Measurements from ENCODE around the gene EIF4H. TPM values are rescaled to one million over a fixed set of nuclear protein-coding genes. Genes with fewer than 3 reads are reported as not detected.

EIF4H gene
- 100 to 1,000 TPM; 240 to 264 TPM for total RNA-seq

DNA sequence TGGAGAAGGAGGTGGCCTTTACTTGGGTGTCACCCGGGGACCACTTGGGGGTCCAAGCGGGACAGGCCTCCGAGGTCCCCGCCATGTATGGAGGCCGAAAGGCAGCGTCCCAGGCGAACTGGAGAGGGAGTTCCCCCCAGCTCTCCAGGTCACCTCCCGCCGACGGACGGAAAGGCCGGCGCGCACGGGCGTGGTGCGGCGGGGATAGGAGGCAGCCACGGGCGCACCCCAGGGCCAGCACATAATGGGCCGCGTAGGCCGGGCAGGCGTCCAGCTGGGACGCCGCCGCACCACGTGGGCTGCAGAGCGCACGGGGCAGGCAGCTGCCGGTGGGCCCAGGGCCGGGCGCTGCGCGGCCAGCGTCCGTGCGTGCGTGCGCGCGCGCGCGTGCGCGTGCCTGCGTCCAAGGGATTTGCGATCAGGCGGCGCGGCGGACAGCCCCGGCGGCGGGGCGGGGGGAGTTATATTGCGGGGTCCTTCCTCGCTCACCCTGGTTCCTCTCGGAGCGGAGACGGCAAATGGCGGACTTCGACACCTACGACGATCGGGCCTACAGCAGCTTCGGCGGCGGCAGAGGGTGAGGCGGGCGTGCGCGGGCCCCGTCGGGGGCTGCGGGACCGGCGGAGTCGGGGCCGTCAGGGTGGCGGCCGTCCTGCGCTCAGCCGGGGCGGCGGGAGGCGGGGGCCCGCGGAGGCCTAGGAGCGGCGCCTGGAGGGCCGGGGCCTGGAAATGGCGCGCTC lies at the start of gene EIF4H:
TSS of gene EIF4H (plus strand) at position 491 of the 740 bp plus-strand sequence. CDS start at position 519, 28 bp downstream.
- Mint-ChIP-seq H3K9me3 (no peaks in the 10 kb centered on the region), H3K36me3 (ENCODE audit: low read depth) (peaks cover 14% of the 10 kb centered on the region), H3K4me1 (peaks cover 46% of the 10 kb centered on the region), H3K4me3 (peak within 1 kb of the TSS; percentile 91), H3K27me3 (no peaks in the 10 kb centered on the region), H3K27ac (peak within 1 kb of the TSS; percentile 94)
- DNase-seq: peak; percentile 94
- ChIA-PET CTCF (interaction anchor here (1.1 to 2.7 kb wide), 3 partner anchors 10 to 227 kb away, joined by 3 to 12 read pairs (median 5); no protein-coding TSS in a partner anchor), POLR2A (no interaction called here)

DNA sequence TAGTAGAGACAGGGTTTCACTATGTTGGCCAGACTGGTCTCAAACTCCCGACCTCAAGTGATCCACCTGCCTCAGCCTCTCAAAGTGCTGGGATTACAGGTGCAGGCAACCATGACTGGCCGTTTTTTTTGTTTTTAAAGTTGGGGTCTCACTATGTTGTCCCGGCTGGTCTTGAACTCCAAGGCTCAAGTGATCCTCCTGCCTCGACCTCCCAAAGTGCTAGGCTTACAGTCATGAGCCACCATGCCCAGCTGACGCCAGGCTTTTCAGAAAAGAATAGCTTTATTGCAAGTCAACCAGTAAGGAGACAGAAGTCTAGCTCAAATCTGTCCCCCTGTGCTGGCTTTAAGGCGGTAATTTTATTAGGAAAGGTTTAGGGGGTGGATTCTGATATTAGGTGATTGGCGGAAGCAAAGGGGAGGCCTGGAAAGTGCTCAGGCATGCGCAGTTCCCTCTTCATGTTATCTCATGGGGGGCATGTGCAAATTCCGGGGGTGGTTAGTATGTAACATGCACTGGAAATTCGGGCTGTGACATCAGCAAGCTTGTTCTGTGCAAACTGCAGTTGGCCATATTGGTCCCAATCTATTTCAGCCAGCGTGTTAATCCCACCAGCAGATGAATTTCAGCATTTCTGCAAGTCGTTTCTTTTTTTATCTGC lies 47.8 kb upstream of the EIF4H start:
- no peaks in the 10 kb centered on the region for H3K9me3 Mint-ChIP-seq
- no peak overlapping the region for H3K4me3 Mint-ChIP-seq
- ChIA-PET POLR2A (no interaction called here), CTCF (interaction anchor here (0.6 kb wide), 1 partner anchor 10 kb away, joined by 5 read pairs; no protein-coding TSS in a partner anchor)
- no peak overlapping the region for H3K27ac Mint-ChIP-seq
- no peak for DNase-seq
- H3K27me3 Mint-ChIP-seq: no peaks in the 10 kb centered on the region
- no peaks in the 10 kb centered on the region for H3K4me1 Mint-ChIP-seq
- H3K36me3 Mint-ChIP-seq (ENCODE audit: low read depth): peaks cover 2% of the 10 kb centered on the region

DNA sequence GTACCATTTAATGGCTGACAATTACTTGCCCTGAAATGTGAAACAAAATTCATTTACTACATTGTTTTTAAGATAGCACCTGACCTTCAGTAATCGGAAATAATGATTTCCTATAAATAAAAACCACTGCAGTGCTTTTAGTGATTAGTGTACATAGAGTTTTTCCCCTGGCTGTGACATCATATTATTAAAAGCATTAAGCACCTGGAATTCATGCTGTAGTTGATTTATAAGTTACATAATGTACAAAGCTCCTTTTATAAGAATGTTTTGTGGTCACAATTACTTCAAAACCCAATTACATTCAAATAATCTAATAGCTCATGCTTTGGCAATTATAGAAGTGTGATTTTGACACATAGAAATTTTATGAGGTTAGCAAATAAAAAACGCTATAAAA lies 44.3 kb upstream of the EIF4H start:
- Mint-ChIP-seq H3K4me3 (no peak overlapping the region), H3K4me1 (peaks cover 3% of the 10 kb centered on the region), H3K36me3 (ENCODE audit: low read depth) (no peaks in the 10 kb centered on the region), H3K27ac (no peak overlapping the region), H3K27me3 (peaks cover 2% of the 10 kb centered on the region), H3K9me3 (no peaks in the 10 kb centered on the region)
- CTCF ChIA-PET: no interaction called here
- POLR2A ChIA-PET: no interaction called here
- DNase-seq: no peak

DNA sequence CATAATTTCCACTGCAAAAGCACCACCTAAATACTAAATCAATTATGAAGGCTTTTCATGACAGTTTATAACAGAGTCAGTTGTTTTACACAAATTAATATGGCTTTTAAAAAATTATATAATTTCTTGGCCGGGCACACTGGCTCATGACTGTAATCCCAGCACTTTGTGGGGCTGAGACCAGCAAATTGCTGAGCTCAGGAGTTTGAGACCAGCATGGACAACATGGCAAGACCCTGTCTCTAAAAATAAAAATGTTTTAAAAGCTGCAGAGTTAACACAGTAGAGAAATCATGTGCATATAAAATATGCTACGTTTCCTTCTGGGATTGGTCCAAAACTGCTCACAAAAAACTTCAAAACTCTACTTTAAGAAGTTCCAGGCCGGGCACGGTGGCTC lies 43.6 kb upstream of the EIF4H start:
- Mint-ChIP-seq H3K27ac (no peak overlapping the region), H3K36me3 (ENCODE audit: low read depth) (no peaks in the 10 kb centered on the region), H3K27me3 (peaks cover 2% of the 10 kb centered on the region), H3K9me3 (no peaks in the 10 kb centered on the region), H3K4me1 (peaks cover 3% of the 10 kb centered on the region), H3K4me3 (no peak overlapping the region)
- ChIA-PET CTCF (no interaction called here), POLR2A (no interaction called here)
- no peak for DNase-seq

DNA sequence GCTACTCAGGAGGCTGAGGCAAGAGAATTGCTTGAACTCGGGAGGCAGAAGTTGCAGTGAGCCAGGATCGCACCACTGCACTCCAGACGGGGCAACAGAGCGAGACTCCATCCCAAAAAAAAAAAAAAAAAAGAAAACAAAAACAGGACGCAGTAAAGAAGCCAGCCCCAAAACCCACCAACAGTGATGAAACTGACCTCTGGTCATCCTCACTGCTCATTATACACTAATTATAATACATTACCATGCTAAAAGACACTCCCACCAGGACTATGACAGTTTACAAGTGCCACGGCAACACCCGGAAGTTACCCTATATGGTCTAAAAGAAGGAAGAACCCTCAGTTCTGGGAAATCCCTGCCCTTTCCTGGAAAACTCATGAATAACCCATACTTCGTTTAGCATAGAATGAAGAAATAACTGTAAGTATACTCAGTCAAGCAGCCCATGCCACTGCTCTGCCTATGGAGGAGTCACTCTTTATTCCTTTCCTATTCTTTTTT lies 40.0 kb upstream of the EIF4H start:
- H3K4me1 Mint-ChIP-seq: peaks cover 3% of the 10 kb centered on the region
- H3K9me3 Mint-ChIP-seq: no peaks in the 10 kb centered on the region
- DNase-seq: peak; percentile 28
- no peak overlapping the region for H3K27ac Mint-ChIP-seq
- ChIA-PET POLR2A (no interaction called here), CTCF (no interaction called here)
- peaks cover 2% of the 10 kb centered on the region for H3K27me3 Mint-ChIP-seq
- no peak overlapping the region for H3K4me3 Mint-ChIP-seq
- no peaks in the 10 kb centered on the region for H3K36me3 Mint-ChIP-seq (ENCODE audit: low read depth)

DNA sequence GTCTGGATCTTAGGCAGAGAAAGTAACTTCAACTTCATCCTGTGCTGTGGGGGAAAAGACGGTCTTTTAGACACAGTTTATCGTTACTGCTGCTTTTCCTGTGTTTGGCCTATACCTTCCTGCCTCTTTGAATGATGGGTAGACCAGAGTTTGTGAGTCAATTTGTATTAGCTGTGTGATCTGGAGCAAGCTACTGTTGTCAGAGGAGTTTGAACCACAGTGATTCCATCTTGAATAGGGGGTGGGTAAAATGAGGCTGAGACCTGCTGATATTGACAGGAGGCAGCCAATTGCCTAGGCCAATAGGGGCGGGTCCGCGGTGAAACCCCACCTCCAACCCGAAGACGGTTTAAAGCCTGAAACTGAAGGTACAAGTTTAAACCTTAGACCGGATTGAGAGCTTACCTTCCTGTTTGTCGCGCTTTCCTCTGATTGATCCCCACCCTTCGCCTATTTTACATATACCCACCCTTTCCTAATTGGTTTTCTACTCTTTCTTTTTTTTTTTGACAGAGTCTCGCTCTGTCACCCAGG lies 35.8 kb upstream of the EIF4H start:
- ChIA-PET POLR2A (no interaction called here), CTCF (interaction anchor here (0.6 to 1.2 kb wide), 4 partner anchors 19 to 367 kb away, joined by 3 to 4 read pairs (median 4); no protein-coding TSS in a partner anchor)
- Mint-ChIP-seq H3K27me3 (no peaks in the 10 kb centered on the region), H3K4me1 (peaks cover 10% of the 10 kb centered on the region), H3K27ac (no peak overlapping the region), H3K4me3 (no peak overlapping the region), H3K36me3 (ENCODE audit: low read depth) (no peaks in the 10 kb centered on the region), H3K9me3 (no peaks in the 10 kb centered on the region)
- DNase-seq: no peak

DNA sequence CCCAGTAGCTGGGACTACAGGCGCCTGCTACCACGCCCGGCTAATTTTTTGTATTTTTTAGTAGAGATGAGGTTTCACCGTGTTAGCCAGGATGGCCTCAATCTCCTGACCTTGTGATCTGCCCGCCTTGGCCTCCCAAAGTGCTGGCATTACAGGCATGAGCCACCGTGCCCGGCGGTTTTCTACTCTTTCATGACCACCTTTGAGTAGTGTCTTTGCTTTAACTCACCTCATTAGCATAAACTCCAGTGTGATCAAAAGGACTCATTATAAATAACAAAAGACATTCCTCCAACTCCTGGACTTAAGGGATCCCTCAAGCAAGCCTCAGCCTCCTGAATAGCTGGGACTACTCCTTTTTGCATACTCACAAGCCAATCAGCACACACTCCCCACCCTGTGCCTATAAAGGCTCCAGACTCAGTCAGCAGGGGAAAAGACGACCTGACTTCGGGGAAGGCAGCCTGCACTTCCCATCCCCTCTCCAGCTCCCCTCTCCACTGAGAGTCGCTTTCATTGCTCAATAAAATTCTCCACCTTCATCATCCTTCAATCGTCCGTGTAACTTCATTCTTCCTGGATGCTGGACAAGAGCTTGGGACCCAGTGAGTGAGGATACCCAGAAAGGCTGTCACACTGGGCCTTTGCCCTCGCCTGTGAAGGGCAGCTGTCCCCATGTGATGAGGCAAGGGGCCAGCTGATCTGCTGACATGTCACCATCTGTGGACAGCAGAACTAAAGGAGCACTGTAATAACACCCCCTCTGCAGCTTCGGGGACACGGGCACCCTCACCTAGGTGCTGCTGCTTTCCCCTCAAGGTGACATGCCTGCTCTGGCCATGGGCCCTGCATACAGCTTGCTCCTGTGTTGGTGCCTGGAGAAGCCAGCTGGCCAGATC lies 35.0 kb upstream of the EIF4H start:
- Mint-ChIP-seq H3K27me3 (no peaks in the 10 kb centered on the region), H3K4me1 (peaks cover 9% of the 10 kb centered on the region), H3K36me3 (ENCODE audit: low read depth) (no peaks in the 10 kb centered on the region), H3K4me3 (no peak overlapping the region), H3K9me3 (no peaks in the 10 kb centered on the region), H3K27ac (no peak overlapping the region)
- no peak for DNase-seq
- ChIA-PET CTCF (interaction anchor here (0.6 to 1.2 kb wide), 2 partner anchors 19 to 243 kb away, joined by 3 to 4 read pairs; no protein-coding TSS in a partner anchor), POLR2A (no interaction called here)

DNA sequence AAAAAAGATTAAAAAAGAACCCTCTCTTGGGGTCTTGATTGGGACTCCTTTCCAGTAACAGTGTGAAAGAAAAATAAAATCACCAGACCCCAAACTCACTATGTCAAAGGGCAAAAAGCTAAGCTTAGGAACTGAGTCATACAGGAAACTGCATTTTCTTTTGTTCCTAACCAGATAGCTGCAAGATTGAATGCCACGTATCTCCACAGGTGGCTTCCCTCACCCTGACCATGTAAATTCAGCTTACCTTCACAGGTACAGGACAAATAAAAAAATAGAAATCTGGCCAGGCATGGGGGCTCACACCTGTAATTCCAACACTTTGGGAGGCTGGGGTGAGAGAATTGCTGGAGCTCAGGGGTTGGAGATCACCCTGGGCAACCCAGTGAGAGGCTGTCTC lies 32.5 kb upstream of the EIF4H start:
- CTCF ChIA-PET: interaction anchor here (0.8 to 1.3 kb wide), 3 partner anchors 32 to 65 kb away, joined by 3 to 6 read pairs (median 3); no protein-coding TSS in a partner anchor
- DNase-seq: no peak
- H3K4me1 Mint-ChIP-seq: peaks cover 7% of the 10 kb centered on the region
- POLR2A ChIA-PET: no interaction called here
- no peaks in the 10 kb centered on the region for H3K36me3 Mint-ChIP-seq (ENCODE audit: low read depth)
- H3K27ac Mint-ChIP-seq: no peak overlapping the region
- peaks cover 3% of the 10 kb centered on the region for H3K27me3 Mint-ChIP-seq
- no peaks in the 10 kb centered on the region for H3K9me3 Mint-ChIP-seq
- no peak overlapping the region for H3K4me3 Mint-ChIP-seq

DNA sequence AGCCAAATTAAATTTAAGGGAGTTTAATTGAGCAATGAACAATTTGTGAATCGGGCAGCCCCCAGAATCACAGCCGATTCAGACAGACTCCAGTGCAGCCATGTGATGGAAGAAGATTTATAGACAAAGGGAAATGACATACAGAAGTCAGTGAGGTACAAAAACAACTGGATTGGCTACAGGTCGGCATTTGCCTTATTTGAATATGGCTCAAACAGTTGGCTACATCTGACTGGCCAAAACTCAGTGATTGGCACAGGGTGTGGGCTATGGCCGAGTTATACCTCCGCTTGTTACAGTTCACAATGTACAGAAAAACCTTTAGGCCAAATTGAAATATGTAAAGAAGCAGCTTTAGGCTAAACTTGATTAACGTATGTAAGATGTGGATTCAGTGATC lies 30.8 kb upstream of the EIF4H start:
- peaks cover 3% of the 10 kb centered on the region for H3K27me3 Mint-ChIP-seq
- ChIA-PET POLR2A (no interaction called here), CTCF (interaction anchor here (0.6 kb wide), 1 partner anchor 283 kb away, joined by 4 read pairs; no protein-coding TSS in a partner anchor)
- H3K4me1 Mint-ChIP-seq: peaks cover 7% of the 10 kb centered on the region
- no peak overlapping the region for H3K27ac Mint-ChIP-seq
- no peak overlapping the region for H3K4me3 Mint-ChIP-seq
- H3K9me3 Mint-ChIP-seq: no peaks in the 10 kb centered on the region
- H3K36me3 Mint-ChIP-seq (ENCODE audit: low read depth): no peaks in the 10 kb centered on the region
- no peak for DNase-seq

- H3K27ac Mint-ChIP-seq: no peak overlapping the region
- no peaks in the 10 kb centered on the region for H3K36me3 Mint-ChIP-seq (ENCODE audit: low read depth)
- H3K9me3 Mint-ChIP-seq: no peaks in the 10 kb centered on the region
- H3K4me3 Mint-ChIP-seq: no peak overlapping the region
- no peaks in the 10 kb centered on the region for H3K4me1 Mint-ChIP-seq
- ChIA-PET CTCF (no interaction called here), POLR2A (no interaction called here)
- no peak for DNase-seq
- peaks cover 3% of the 10 kb centered on the region for H3K27me3 Mint-ChIP-seq
Measured at GRCh38 chr7:74148491-74148890, 25.7 kb upstream of the EIF4H start.

DNA sequence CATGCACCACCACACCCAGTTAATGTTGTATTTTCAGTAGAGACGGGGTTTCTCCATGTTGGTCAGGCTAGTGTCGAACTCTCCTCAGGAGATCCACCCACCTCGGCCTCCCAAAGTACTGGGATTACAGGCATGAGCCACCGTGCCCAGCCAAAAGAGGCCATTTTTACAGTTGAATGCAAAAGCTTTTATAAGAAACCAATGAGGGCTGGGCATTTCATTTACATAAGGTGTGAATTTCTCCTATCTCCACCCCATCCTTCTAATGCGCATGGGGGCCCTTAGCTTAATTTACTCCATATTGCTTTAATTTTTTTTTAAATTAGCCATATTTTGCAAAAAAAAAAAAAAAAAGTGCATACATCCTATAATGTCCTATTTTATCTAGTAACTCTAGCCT lies 25.1 kb upstream of the EIF4H start:
- Mint-ChIP-seq H3K4me1 (no peaks in the 10 kb centered on the region), H3K36me3 (ENCODE audit: low read depth) (no peaks in the 10 kb centered on the region), H3K9me3 (no peaks in the 10 kb centered on the region), H3K4me3 (no peak overlapping the region), H3K27ac (no peak overlapping the region), H3K27me3 (peaks cover 3% of the 10 kb centered on the region)
- POLR2A ChIA-PET: no interaction called here
- DNase-seq: no peak
- CTCF ChIA-PET: no interaction called here

DNA sequence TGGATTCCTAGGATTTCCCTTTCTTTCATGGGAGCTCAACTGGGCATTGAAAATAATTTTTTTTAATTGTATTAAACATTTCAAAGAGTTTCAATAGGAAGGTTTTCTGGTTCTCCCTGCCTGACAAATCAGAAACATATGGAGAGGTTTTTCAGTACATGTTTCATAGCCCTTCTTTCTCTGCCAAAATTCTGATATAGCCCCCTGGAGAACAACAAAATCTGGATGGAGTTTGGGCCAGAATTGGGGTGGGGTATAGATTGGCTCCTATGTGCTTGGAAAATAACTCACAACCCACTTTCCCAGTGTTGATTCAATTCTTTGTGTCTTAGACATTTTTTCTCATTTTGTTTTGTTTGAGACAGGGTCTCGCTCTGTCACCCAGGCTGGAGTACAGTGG lies 24.6 kb upstream of the EIF4H start:
- ChIA-PET POLR2A (no interaction called here), CTCF (no interaction called here)
- no peak overlapping the region for H3K27ac Mint-ChIP-seq
- H3K36me3 Mint-ChIP-seq (ENCODE audit: low read depth): no peaks in the 10 kb centered on the region
- no peaks in the 10 kb centered on the region for H3K9me3 Mint-ChIP-seq
- DNase-seq: no peak
- H3K27me3 Mint-ChIP-seq: peaks cover 3% of the 10 kb centered on the region
- H3K4me1 Mint-ChIP-seq: no peaks in the 10 kb centered on the region
- no peak overlapping the region for H3K4me3 Mint-ChIP-seq

All from activated CD4-positive, alpha-beta T cell treated with anti-CD3 and anti-CD28 coated beads, Interleukin-2, amount 10 ng/mL, durations not matched to agents 7 days and 5 days (primary cell).